C4-2B (cell line): ENCODE data around the gene SBK2.
"Not testable (repeated sequence)": the region's sequence is repeated elsewhere in the genome, so short reads cannot be mapped to it uniquely, and the experiment has no call there.

ENCODE experiments used
- H3K27ac ChIP-seq: fragments of 450-650 bp; 2 replicates; pipeline ENCODE4 v1.5.1; 2017
- CTCF ChIP-seq: fragments of 450-650 bp; conservative IDR thresholded peaks from 2 replicates; pipeline ENCODE4 v1.5.1; 2017; ENCODE audit warnings: mild to moderate bottlenecking
- ZFX ChIP-seq: fragments of 450-650 bp; IDR thresholded peaks from 2 replicates; pipeline ENCODE4 v1.6.1; 2017

Gene SBK2

GRCh38 chr19:55502197-55502952, 34.6 kb downstream of the SBK2 start:
- TF ChIP-seq ZFX (no peak), CTCF (no peak)
- H3K27ac ChIP-seq, result no peak overlapping the region

DNA sequence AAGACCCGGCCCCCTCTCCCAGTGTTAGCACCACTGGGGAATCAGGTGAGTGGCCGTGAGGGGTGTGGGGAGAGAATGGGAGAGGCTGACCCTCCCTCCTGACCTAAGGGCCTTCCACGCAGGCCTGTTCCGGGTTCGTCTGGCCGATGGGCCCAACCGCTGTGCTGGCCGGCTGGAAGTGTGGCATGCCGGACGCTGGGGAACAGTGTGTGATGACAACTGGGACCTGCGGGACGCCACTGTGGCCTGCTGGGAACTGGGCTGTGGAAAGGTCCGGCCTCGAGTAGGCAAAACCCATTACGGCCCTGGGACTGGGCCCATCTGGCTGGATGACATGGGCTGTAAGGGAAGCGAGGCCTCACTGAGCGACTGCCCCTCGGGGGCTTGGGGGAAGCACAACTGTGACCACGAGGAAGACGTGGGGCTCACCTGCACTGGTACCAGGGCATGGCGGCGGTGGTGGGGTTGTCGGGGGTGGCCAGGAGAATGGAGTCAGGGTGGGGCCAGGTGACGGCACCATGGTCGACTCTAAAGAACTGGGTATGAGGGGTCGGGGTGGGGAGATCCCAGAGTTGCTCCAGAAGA, 36.5 kb downstream of the SBK2 start:
- no peak overlapping the region for H3K27ac ChIP-seq
- TF ChIP-seq CTCF (no peak), ZFX (no peak)

GRCh38 chr19:55498246-55498840, 38.6 kb downstream of the SBK2 start:
- no peak for TF ChIP-seq ZFX
- TF ChIP-seq CTCF, result no peak
- H3K27ac ChIP-seq, result no peak overlapping the region

- no peak for TF ChIP-seq CTCF
- no peak for TF ChIP-seq ZFX
- no peak overlapping the region for H3K27ac ChIP-seq
Measured at GRCh38 chr19:55497763-55498162, 39.2 kb downstream of the SBK2 start.

GRCh38 chr19:55496820-55497219, 40.1 kb downstream of the SBK2 start:
- not testable (repeated sequence) for H3K27ac ChIP-seq

- TF ChIP-seq CTCF (no peak), ZFX (no peak)
- no peak overlapping the region for H3K27ac ChIP-seq
Measured at GRCh38 chr19:55495646-55496349, 41.1 kb downstream of the SBK2 start.

GRCh38 chr19:55494172-55494761, 42.7 kb downstream of the SBK2 start:
- no peak for TF ChIP-seq ZFX
- H3K27ac ChIP-seq, result no peak overlapping the region

DNA sequence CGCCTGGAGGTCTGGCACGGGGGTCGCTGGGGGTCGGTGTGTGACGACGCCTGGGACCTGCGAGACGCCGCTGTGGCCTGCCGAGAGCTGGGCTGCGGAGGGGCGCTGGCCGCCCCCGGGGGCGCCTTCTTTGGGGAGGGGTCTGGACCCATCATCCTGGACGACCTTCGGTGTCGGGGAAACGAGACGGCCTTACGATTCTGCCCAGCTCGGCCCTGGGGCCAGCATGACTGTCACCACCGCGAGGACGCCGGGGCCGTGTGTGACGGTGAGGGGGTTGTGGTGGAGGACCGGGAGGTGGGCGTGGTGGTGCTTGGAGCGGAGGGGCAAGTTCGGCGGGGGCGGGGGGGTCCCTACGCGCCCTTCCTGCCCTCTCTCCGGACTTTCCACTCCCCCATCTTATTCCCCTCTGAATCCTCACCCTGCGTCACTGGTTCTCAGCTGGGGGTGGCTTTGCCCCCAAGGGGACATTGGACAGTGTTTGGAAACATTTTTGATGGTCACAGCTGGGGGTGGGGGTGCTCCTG, 43.2 kb downstream of the SBK2 start:
- TF ChIP-seq CTCF (no peak), ZFX (no peak)
- no peak overlapping the region for H3K27ac ChIP-seq
